Mesodermal cell (in vitro differentiated cells): ENCODE measurements around the gene MED25.

Experiments
- H3K27ac ChIP-seq: 2 replicates; pipeline ENCODE4 v1.7.0; 2013; ENCODE audit warnings: mild to moderate bottlenecking, low read depth, low read length, moderate library complexity; ENCODE audit not compliant: severe bottlenecking
- H3K36me3 ChIP-seq: 2 replicates; pipeline ENCODE4 v1.7.1; 2013; ENCODE audit warnings: mild to moderate bottlenecking, low read length, moderate library complexity; ENCODE audit not compliant: control insufficient read depth, insufficient read depth
- H3K4me1 ChIP-seq: one replicate; pipeline ENCODE4 v1.7.1; 2013; ENCODE audit warnings: mild to moderate bottlenecking, low read length; ENCODE audit not compliant: insufficient read depth, control insufficient read depth, poor library complexity, severe bottlenecking
- H3K4me3 ChIP-seq: 2 replicates; pipeline ENCODE4 v1.7.0; 2013; ENCODE audit warnings: low read length, control low read depth, mild to moderate bottlenecking; ENCODE audit not compliant: insufficient read depth, poor library complexity, severe bottlenecking; ENCODE audit errors: extremely low read depth
- H3K9me3 ChIP-seq: 2 replicates; pipeline ENCODE4 v1.7.1; 2013; ENCODE audit warnings: mild to moderate bottlenecking, low read length, moderate library complexity; ENCODE audit not compliant: control insufficient read depth
- WGBS, 2 experiments: methylation state at CpG; one replicate each; pipeline ENCODE4 v1.1.5; 2013; ENCODE audit warnings: missing lambda C conversion rate in 2 of 2; ENCODE audit not compliant: insufficient coverage in 2 of 2; 5-methylcytosine and 5-hydroxymethylcytosine counted together

MED25 gene

DNA sequence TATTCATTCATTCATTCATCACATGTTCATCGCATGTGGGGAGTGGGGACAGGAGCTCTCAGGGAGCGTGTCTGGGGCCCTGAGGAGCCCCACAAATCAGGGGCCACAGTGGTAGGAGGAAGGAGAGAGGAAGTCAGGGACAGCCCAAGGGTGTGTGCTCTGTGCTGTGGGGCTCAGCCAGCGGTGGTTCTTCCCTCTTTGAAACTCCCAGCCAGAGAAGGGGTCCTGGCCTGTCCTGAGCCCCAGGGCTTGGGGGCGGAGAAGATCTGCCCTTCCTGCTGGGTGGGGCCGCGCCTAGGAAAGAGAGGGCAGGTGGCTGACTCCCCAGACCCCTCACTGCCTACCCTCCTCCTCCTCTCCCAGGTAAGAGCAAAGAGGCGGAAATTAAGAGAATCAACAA, 36.7 kb upstream of the MED25 start:
- H3K36me3 ChIP-seq, result peaks cover 61% of the 10 kb centered on the region
- WGBS, 2 experiments, result 92% methylated on average over 2 to 3 of the region's 7 CpGs
- H3K4me3 ChIP-seq, result no peak overlapping the region
- no peak overlapping the region for H3K27ac ChIP-seq
- no peaks in the 10 kb centered on the region for H3K9me3 ChIP-seq
- H3K4me1 ChIP-seq, result peaks cover 6% of the 10 kb centered on the region

DNA sequence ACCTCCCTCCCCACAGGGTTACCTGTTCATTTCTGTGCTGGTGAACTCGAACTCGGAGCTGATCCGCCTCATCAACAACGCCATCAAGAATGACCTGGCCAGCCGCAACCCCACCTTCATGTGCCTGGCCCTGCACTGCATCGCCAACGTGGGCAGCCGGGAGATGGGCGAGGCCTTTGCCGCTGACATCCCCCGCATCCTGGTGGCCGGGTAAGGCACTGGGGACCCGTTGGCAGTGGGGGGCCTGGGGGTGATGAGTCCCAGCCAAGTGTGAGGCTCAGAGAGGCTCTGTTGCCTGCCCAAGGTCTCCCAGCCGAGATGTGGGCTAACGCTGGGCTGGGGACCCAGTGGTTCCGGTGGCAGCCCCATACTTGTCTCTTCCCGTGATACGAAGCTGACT, 35.6 kb upstream of the MED25 start:
- H3K36me3 ChIP-seq, result peaks cover 69% of the 10 kb centered on the region
- no peak overlapping the region for H3K4me3 ChIP-seq
- 93 to 96% methylated on average over 14 to 18 of the region's 18 CpGs for WGBS, 2 experiments
- no peak overlapping the region for H3K27ac ChIP-seq
- H3K4me1 ChIP-seq, result peaks cover 14% of the 10 kb centered on the region
- H3K9me3 ChIP-seq, result no peaks in the 10 kb centered on the region

DNA sequence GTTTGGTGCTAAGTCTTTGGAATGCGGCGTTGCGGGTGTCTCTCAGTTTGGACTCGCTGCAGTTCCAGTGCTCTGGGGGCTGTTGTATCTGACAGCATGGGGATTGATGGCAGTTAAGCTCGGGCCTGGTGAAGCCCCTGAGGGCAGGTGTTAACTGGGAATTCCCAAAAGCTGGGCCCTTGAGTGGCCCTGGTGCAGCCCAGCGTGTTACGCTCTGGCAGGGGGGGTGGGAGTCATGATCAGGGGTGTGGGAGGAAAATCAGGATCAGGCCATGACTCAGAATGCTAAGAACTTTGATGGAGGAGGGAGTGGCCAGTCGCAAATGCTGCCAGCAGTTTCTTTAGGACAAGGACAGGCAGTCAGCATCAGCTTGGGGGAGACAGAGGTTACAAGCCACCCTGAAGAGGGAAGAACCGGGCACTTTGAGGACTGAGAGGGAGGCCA, 31.7 kb upstream of the MED25 start:
- peak overlapping the region; percentile 18 for H3K27ac ChIP-seq
- H3K36me3 ChIP-seq, result peaks cover 87% of the 10 kb centered on the region

GRCh38 chr19:49787746-49788145, 30.3 kb upstream of the MED25 start:
- H3K36me3 ChIP-seq, result peaks cover 87% of the 10 kb centered on the region
- 88 to 98% methylated on average over 3 to 5 of the region's 5 CpGs for WGBS, 2 experiments
- H3K4me1 ChIP-seq, result peaks cover 15% of the 10 kb centered on the region
- no peaks in the 10 kb centered on the region for H3K9me3 ChIP-seq
- no peak overlapping the region for H3K4me3 ChIP-seq
- no peak overlapping the region for H3K27ac ChIP-seq

More for the DNA sequence above, 31.7 kb upstream of the MED25 start:
- H3K9me3 ChIP-seq, result no peaks in the 10 kb centered on the region
- WGBS, 2 experiments, result 74 to 81% methylated on average over 6 to 9 of the region's 9 CpGs
- H3K4me3 ChIP-seq, result no peak overlapping the region
- H3K4me1 ChIP-seq, result peaks cover 14% of the 10 kb centered on the region

GRCh38 chr19:49788857-49789256, 29.2 kb upstream of the MED25 start:
- Histone ChIP-seq H3K27ac (no peak overlapping the region), H3K4me3 (no peak overlapping the region), H3K36me3 (peaks cover 84% of the 10 kb centered on the region), H3K4me1 (peaks cover 26% of the 10 kb centered on the region), H3K9me3 (no peaks in the 10 kb centered on the region)
- 90 to 95% methylated on average over 10 of the region's 10 CpGs for WGBS, 2 experiments

- WGBS, 2 experiments, result 93 to 99% methylated on average over 7 to 9 of the region's 9 CpGs
Observed at GRCh38 chr19:49790866-49791265, 27.2 kb upstream of the MED25 start.

DNA sequence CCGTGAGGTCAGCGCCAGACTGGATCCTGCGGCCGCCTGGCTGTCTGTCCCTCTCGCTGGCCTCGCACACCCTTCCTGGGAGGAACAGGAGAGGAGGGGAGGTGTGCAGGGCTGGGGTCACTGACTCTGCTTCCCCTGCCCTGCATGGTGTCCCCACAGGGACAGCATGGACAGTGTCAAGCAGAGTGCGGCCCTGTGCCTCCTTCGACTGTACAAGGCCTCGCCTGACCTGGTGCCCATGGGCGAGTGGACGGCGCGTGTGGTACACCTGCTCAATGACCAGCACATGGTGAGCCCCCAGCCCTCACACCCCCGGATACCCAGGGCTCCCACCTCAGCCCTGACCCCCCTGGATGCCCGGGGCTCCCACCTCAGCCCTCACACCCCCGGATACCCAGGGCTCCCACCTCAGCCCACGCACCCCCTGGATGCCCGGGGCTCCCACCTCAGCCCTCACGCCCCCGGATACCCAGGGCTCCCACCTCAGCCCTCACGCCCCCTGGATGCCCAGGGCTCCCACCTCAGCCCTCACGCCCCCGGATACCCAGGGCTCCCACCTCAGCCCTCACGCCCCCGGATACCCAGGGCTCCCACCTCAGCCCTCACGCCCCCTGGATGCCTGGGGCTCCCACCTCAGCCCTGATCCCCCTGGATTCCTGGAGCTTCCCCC, 26.2 kb upstream of the MED25 start:
- H3K27ac ChIP-seq, result no peak overlapping the region
- H3K9me3 ChIP-seq, result no peaks in the 10 kb centered on the region
- peaks cover 15% of the 10 kb centered on the region for H3K4me1 ChIP-seq
- H3K36me3 ChIP-seq, result peaks cover 93% of the 10 kb centered on the region
- no peak overlapping the region for H3K4me3 ChIP-seq
- WGBS, 2 experiments, result 95 to 99% methylated on average over 14 to 17 of the region's 26 CpGs

More at GRCh38 chr19:49790866-49791265, 27.2 kb upstream of the MED25 start:
- no peak overlapping the region for H3K27ac ChIP-seq
- H3K9me3 ChIP-seq, result no peaks in the 10 kb centered on the region
- peaks cover 90% of the 10 kb centered on the region for H3K36me3 ChIP-seq
- H3K4me3 ChIP-seq, result no peak overlapping the region
- H3K4me1 ChIP-seq, result peaks cover 25% of the 10 kb centered on the region

GRCh38 chr19:49792829-49793560, 25.1 kb upstream of the MED25 start:
- WGBS, 2 experiments, result 93 to 97% methylated on average over 16 to 22 of the region's 22 CpGs
- Histone ChIP-seq H3K27ac (peak overlapping the region; percentile 36), H3K4me3 (no peak overlapping the region), H3K9me3 (no peaks in the 10 kb centered on the region), H3K36me3 (peaks cover 93% of the 10 kb centered on the region), H3K4me1 (peaks cover 12% of the 10 kb centered on the region)

DNA sequence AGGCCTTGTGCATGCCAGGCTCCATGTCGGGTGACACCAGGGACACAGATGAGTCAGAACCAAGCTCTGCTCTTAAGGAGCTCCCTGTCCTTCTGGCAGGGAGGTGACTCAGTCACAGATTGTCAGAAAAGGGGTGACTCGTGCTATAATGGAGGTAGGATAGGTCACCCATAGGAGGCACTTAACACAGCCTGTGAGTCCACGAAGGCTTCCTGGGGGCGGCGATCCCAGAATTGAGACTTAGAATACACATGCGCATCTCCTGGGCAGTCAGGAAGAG, 24.6 kb upstream of the MED25 start:
- H3K4me1 ChIP-seq, result peaks cover 12% of the 10 kb centered on the region
- WGBS, 2 experiments, result 84 to 87% methylated on average over 6 of the region's 6 CpGs
- H3K36me3 ChIP-seq, result peaks cover 94% of the 10 kb centered on the region
- H3K4me3 ChIP-seq, result no peak overlapping the region
- no peaks in the 10 kb centered on the region for H3K9me3 ChIP-seq
- H3K27ac ChIP-seq, result peak overlapping the region; percentile 36

- H3K27ac ChIP-seq, result no peak overlapping the region
- H3K4me3 ChIP-seq, result no peak overlapping the region
- peaks cover 95% of the 10 kb centered on the region for H3K36me3 ChIP-seq
- WGBS, 2 experiments, result 91 to 96% methylated on average over 14 to 17 of the region's 20 CpGs
- H3K9me3 ChIP-seq, result no peaks in the 10 kb centered on the region
- peaks cover 12% of the 10 kb centered on the region for H3K4me1 ChIP-seq
Observed at GRCh38 chr19:49795615-49796014, 22.5 kb upstream of the MED25 start.

GRCh38 chr19:49798574-49798973, 19.5 kb upstream of the MED25 start:
- Histone ChIP-seq H3K4me3 (no peak overlapping the region), H3K4me1 (peaks cover 3% of the 10 kb centered on the region), H3K9me3 (no peaks in the 10 kb centered on the region), H3K27ac (no peak overlapping the region), H3K36me3 (peaks cover 85% of the 10 kb centered on the region)
- 96% methylated on average over 11 of the region's 11 CpGs for WGBS, 2 experiments
